Small intestine (tissue), 7 donors: Measurements from ENCODE around the gene AKIRIN1. TPM values are rescaled to one million over a fixed set of nuclear protein-coding genes. Genes with fewer than 3 reads are reported as not detected.
"Not testable (repeated sequence)": the region's sequence is repeated elsewhere in the genome, so short reads cannot be mapped to it uniquely, and the experiment has no call there.

Source experiments
- DNase-seq, 2 donors: peaks; one replicate each; pipeline versions ENCODE4 v3.0.0 to v3.0.0-alpha.2; 2013
- FAIRE-seq: peaks from 2 replicates; lab custom pipeline; 2012; peaks lifted over from hg19 to GRCh38; lab: Jason Lieb, UNC
- H3K27ac ChIP-seq, 3 donors: one replicate each; pipeline ENCODE4 v1.5.1; 2013; ENCODE audit warnings: low read length in 2 of 3, mild to moderate bottlenecking in 2 of 3, control low read depth in 1 of 3, inconsistent platforms in 1 of 3, low read depth in 1 of 3, moderate library complexity in 1 of 3
- H3K27me3 ChIP-seq, 3 donors: one replicate each; pipeline ENCODE4 v1.6.1; 2013; ENCODE audit warnings: low read length in 3 of 3, inconsistent platforms in 1 of 3; ENCODE audit not compliant: control insufficient read depth in 3 of 3, insufficient read depth in 3 of 3
- H3K36me3 ChIP-seq, 3 donors: one replicate each; pipeline ENCODE4 v1.6.1; 2013; ENCODE audit warnings: low read length in 3 of 3, inconsistent platforms in 1 of 3, low read depth in 1 of 3, mild to moderate bottlenecking in 1 of 3, moderate library complexity in 1 of 3; ENCODE audit not compliant: control insufficient read depth in 3 of 3, insufficient read depth in 2 of 3
- H3K4me1 ChIP-seq, 3 donors: one replicate each; pipeline ENCODE4 v1.6.1; 2013; ENCODE audit warnings: low read length in 2 of 3, inconsistent platforms in 1 of 3, low read depth in 1 of 3, mild to moderate bottlenecking in 1 of 3, moderate library complexity in 1 of 3; ENCODE audit not compliant: control insufficient read depth in 3 of 3, insufficient read depth in 2 of 3
- H3K4me3 ChIP-seq, 3 donors: one replicate each; pipeline ENCODE4 v1.5.1; 2013; ENCODE audit warnings: low read length in 3 of 3, control low read depth in 1 of 3, inconsistent platforms in 1 of 3, low read depth in 1 of 3, mild to moderate bottlenecking in 1 of 3, moderate library complexity in 1 of 3
- H3K9me3 ChIP-seq, 2 donors: one replicate each; pipeline ENCODE4 v1.6.1; 2013; ENCODE audit warnings: low read depth in 1 of 2, low read length in 1 of 2; ENCODE audit not compliant: control insufficient read depth in 2 of 2, insufficient read depth in 1 of 2
- WGBS, 3 donors: extraction: QIAGEN DNeasy Blood & Tissue Kit; methylation state at CpG; one replicate each; pipeline ENCODE4 v1.1.7; 2013; 5-methylcytosine and 5-hydroxymethylcytosine counted together
- polyA plus RNA-seq, 4 donors: library from polyadenylated mRNA; stranded (reverse) in 3 of 4; unstranded in 1 of 4; fragments of 200-250 nt in 3 of 4; fragments of 120-200 nt in 1 of 4; gene quantifications; one replicate each; pipeline versions ENCODE4 v1.2.1 to v1.2.3, GENCODE V29; 2013
- donor health status: healthy with polysubstance abuse.
- donor health status: control.
- donor health status: control.
- donor health status: Bipolar disorder and iron deficiency.
- donor health status: healthy.

AKIRIN1 gene
- polyA plus RNA-seq, 4 donors: 24.5 to 35.8 (median 28.6) TPM

DNA sequence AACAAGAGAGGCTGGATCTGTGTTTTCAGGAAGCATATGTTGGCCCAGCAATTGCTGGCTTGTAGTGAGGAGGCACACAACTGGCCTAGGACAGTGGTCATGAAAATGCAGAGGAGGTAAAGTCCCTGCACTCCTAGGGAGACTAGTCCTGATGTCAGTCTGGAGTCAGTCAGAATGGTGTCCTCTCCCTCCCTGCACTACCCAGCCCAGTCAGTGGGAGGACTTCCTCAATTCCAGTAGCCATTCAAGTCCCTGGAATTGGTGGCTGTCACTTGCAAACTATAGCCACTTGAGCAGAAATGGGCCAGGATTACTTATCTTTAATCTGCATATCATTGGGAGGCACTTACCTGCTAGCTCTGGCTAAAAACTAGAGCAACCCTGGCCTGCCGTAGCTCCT lies 53.7 kb downstream of the AKIRIN1 start:
- DNase-seq (no peak), FAIRE-seq (no peak)
- Histone ChIP-seq H3K4me1 (no peaks in the 10 kb centered on the region), H3K9me3 (no peaks in the 10 kb centered on the region), H3K27me3 (no peaks in the 10 kb centered on the region), H3K4me3 (no peak overlapping the region), H3K27ac (no peak overlapping the region), H3K36me3 (peaks cover 2 to 29% (median 10%) of the 10 kb centered on the region in 3 donors)
- WGBS, 3 donors: 92 to 95% (median 94%) methylated on average over 1 of the region's 1 CpG

DNA sequence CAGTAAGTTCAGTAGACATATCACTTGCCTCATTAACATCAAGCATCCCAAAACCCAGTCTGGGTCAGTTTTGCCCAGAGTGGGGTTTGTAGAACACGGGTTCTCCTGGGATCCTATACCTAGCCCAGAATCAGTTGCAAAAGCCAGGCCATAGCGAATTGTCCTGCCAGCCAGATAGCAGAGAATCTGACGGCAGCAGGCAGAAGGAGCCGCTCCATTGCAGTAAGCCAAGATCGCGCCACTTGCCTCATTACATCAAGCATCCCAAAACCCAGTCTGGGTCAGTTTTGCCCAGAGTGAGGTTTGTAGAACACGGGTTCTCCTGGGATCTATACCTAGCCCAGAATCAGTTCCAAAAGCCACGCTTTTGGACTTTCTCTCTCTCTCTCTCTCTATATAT lies 54.2 kb downstream of the AKIRIN1 start:
- FAIRE-seq (no peak), DNase-seq (no peak)
- Histone ChIP-seq H3K4me1 (no peaks in the 10 kb centered on the region), H3K36me3 (peaks cover 2 to 29% (median 10%) of the 10 kb centered on the region in 3 donors), H3K27me3 (no peaks in the 10 kb centered on the region), H3K9me3 (no peaks in the 10 kb centered on the region), H3K27ac (no peak overlapping the region), H3K4me3 (no peak overlapping the region)
- 74 to 84% (median 77%) methylated on average over 8 of the region's 8 CpGs for WGBS, 3 donors

DNA sequence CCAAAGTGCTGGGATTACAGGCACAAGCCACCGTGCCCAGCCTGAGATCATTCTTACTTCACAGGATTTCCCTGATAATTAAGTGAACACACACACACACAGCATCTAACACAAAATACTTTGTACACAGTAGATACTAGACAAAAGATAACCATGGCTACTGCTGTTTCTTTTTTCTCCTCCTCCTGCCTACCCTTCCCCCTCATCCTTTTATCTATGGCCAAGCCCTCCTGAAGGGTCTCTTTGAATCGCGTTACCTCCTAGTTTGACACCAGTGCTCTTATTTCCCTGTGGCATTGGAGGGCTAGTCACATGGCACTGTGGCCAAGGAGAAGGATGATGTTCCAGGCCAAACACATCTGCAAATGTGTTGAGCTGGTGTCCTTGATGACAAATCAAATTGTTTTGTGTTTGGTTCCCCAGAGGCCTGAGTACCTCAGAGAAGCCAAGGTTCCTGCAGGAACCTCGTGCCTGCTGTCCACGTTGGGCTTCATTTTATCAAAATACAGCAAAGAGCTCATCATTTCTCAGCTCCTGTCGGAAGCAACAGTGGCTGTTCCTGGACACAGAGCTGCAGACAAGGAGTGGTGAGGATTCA lies 55.6 kb downstream of the AKIRIN1 start:
- no peak overlapping the region for H3K4me3 ChIP-seq
- FAIRE-seq (no peak), DNase-seq (no peak)
- H3K36me3 ChIP-seq: peaks cover 2 to 27% (median 10%) of the 10 kb centered on the region in 3 donors
- H3K9me3 ChIP-seq: no peaks in the 10 kb centered on the region
- 79 to 89% (median 87%) methylated on average over 6 of the region's 6 CpGs for WGBS, 3 donors
- no peaks in the 10 kb centered on the region for H3K4me1 ChIP-seq
- peak overlapping the region in 1 of 3 donors; percentile 41 for H3K27ac ChIP-seq
- no peaks in the 10 kb centered on the region for H3K27me3 ChIP-seq

DNA sequence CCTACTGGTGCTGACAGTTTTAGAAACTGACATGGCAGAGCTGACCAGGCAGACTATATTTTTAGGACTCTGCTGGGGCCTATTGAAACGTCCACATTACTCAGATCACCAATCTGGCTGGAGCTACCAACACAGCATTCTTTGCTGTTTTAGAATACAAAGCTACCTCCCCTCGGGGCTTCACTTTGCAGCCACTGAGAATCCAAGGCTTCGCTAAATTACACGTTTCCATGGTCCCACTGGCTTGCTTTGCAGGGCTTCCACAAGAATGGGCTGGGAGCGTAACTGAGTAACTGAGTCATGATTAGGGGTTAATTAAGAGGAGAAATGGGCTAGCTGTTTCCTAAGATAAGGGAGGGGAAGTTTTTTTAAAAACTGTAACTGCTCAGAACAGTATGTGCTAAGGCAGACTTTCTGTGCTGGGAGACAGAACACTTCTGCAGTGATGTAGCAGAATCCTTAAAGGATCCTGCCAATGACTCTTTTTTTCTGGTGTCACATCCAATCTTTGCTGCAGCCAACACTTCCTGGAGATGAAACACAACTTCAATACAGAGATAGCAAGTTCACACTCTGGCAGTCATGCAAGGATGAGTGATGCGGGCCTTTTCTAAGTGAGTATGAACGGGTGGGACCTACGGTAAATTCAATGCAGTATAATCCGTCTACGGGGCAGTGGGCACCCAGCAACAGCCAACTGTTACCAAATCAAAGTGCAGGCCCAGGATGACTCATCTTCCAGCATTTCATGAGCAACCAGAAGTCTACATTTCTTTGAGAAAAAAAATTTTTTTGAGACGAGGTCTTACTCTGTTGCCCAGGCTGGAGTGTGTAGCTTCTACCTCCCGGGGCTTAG lies 56.5 kb downstream of the AKIRIN1 start:
- WGBS, 3 donors: 67 to 75% (median 73%) methylated on average over 12 of the region's 12 CpGs
- Histone ChIP-seq H3K27me3 (no peaks in the 10 kb centered on the region), H3K27ac (no peak overlapping the region), H3K4me3 (no peak overlapping the region), H3K4me1 (no peaks in the 10 kb centered on the region), H3K36me3 (peaks cover 2 to 28% (median 8%) of the 10 kb centered on the region in 3 donors), H3K9me3 (no peaks in the 10 kb centered on the region)
- FAIRE-seq (no peak), DNase-seq (no peak)

DNA sequence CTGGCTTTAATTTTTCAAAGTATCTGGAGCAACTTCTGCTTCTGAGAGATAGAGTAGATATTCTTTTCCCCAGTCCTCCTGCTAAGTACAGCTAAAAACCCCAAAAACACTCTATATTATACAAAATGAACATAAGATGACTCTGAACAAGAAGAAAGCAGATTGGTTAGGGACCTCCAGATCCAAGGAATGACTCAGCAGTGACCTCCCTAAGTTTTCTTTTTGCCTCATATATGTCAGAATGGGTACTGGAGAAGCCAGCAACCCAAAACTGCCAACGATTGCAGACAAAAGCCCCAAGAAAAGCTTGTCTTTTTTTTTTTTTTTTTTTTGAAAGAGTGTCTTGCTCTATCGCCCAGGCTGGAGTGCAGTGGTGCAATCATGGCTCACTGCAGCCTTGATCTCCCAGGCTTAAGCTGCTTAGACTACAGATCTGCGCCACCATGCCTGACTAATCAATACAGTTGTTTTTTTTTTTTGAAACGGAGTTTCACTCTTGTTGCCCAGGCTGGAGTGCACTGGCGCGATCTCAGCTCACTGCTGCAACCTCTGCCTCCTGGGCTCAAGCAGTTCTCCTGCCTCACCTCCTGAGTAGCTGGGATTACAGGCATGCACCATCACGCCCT lies 57.8 kb downstream of the AKIRIN1 start:
- no peaks in the 10 kb centered on the region for H3K4me1 ChIP-seq
- FAIRE-seq (no peak), DNase-seq (no peak)
- no peak overlapping the region for H3K4me3 ChIP-seq
- WGBS, 3 donors: 81 to 86% (median 81%) methylated on average over 7 of the region's 7 CpGs
- H3K36me3 ChIP-seq: peaks cover 0 to 22% (median 6%) of the 10 kb centered on the region in 3 donors
- no peaks in the 10 kb centered on the region for H3K9me3 ChIP-seq
- no peak overlapping the region for H3K27ac ChIP-seq
- no peaks in the 10 kb centered on the region for H3K27me3 ChIP-seq

DNA sequence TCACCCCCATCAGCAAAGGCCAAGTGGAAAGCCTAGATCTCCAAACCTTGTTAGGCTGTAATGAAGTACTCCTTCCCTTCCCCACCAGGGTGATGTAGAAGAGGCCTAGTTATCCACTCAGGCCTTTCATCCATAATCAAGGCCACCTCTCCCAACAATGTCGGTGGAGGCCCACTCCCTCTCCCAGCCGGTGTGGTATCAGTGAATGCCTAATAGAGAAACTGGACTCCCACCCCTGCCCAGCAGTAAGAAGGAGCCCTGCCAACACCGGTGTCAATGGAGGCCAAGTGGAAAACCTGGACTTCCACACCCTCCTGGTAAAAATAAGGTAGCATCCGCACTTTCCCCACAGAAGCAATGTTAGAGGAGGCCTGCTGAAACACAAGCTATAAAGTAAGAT lies 58.9 kb downstream of the AKIRIN1 start:
- Histone ChIP-seq H3K4me1 (no peaks in the 10 kb centered on the region), H3K4me3 (no peak overlapping the region), H3K27me3 (no peaks in the 10 kb centered on the region), H3K27ac (no peak overlapping the region), H3K36me3 (peaks cover 0 to 18% (median 4%) of the 10 kb centered on the region in 3 donors), H3K9me3 (no peaks in the 10 kb centered on the region)
- DNase-seq (no peak), FAIRE-seq (no peak)
- 88 to 97% (median 97%) methylated on average over 4 of the region's 4 CpGs for WGBS, 3 donors

DNA sequence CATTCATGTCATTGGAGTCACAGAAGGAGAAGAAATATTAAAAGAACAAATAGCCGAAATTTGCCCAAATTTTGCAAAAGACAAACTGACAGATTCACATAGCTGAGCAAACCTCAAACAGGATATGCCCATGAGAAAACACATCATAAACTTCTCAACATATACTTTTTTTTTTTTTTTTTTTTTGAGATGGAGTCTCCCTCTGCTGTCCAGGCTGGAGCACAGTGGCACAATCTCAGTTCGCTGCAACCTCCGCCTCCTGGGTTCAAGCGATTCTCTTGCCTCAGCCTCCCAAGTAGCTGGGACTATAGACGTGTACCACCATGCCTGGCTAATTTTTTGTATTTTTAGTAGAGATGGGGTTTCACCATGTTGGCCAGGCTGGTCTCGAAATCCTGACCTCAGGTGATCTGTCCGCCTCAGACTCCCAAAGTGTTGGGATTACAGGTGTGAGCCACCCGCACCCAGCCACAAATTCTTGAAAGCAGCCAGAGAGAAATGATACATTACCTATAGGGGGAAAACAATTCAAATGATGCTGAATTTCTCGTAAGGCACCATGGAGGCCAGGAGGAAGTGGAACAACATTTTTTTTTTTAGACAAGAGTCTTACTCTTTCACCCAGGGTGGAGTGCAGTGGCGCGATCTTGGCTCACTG lies 60.2 kb downstream of the AKIRIN1 start:
- H3K4me1 ChIP-seq, DNase-seq, H3K27me3 ChIP-seq, H3K4me3 ChIP-seq, H3K27ac ChIP-seq, FAIRE-seq, H3K9me3 ChIP-seq: not testable (repeated sequence)
- 79 to 85% (median 83%) methylated on average over 11 of the region's 11 CpGs for WGBS, 3 donors
- peaks cover 0 to 15% (median 2%) of the 10 kb centered on the region in 3 donors for H3K36me3 ChIP-seq

DNA sequence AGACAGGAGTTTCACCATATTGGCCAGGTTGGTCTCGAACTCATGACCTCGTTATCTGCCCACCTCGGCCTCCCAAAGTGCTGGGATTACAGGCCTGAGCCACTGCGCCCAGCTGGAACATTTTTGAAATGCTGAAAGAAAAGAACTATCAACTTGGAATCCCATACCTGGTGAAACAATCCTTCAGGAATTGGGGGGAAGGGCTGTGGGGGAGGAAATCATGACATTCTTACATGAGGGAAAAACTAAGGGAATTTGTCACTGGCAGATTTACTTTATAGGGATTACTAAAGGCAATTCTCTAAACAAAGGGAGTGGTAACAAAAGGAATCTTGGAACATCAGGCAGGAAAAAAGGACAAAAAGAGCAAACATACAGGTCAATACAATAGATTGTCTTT lies 60.9 kb downstream of the AKIRIN1 start:
- no peak for FAIRE-seq
- no peak overlapping the region for H3K27ac ChIP-seq

More for the DNA sequence above, 60.9 kb downstream of the AKIRIN1 start:
- 91 to 97% (median 97%) methylated on average over 4 of the region's 4 CpGs for WGBS, 3 donors
- Histone ChIP-seq H3K4me3 (no peak overlapping the region), H3K4me1 (no peaks in the 10 kb centered on the region), H3K36me3 (peaks cover 0 to 14% (median 2%) of the 10 kb centered on the region in 3 donors), H3K27me3 (no peaks in the 10 kb centered on the region), H3K9me3 (no peaks in the 10 kb centered on the region)
- DNase-seq: no peak
